ENCODE measurements around the gene LMBR1L.

LMBR1L gene

DNA sequence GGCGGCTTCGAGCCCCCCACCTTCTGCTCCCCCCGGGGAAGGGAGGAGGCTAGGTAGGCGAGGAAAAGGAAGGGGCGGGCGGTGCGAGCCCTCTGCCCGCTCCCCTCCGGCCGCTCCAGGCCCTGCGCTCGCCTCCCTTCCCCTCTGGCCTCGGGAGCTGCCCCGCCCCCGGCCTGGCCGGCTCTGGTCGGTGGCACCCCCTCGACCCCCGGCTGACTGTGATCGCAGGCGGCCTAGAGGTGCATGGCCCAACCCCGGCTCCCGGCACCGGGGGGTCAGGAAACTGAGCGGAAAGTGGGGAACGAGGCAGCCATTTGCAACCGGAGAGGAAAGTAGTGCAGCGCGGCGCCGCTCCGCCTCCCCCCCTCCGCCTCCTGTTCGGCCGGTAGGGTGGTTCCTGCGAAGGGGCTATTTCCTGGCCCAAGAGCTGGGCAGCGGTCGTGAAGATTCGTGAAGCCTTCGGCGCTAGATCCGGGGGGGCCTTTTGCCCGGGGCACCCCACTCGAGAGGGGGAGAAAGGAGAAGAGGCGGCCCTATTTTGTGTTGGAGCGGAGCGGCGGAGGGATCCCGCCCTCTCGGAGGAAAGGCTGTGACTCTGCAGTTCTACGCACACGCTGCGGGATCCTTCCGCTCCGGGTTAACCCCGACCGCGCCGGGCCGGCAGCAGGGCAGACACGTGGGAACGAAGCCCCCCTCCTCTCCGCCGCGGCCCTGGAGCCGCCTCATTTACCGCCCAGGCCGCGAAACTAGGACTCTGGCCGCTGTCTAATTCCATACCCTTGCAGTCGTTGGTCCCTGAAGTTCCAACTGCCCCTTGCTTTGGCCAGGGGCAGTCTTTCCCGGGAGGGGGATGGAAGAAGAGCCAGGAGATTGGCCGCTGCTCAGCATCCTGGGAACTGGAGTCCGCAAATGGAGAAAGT is 50.1 kb downstream of the LMBR1L start, which contains the start of gene KMT2D:
TSS of gene KMT2D (minus strand) at position 558 of the 920 bp plus-strand sequence. CDS start 5,470 bp downstream, outside the sequence.
- ChIA-PET CTCF (interaction anchor here (1.0 to 1.2 kb wide), 2 partner anchors 28 to 70 kb away, joined by 3 read pairs; partner anchors contain the start of gene TUBA1B), POLR2A (interaction anchor here (1.2 to 1.5 kb wide), 2 partner anchors 10 to 70 kb away, joined by 7 read pairs; partner anchors contain the start of genes RHEBL1 and TUBA1B)

DNA sequence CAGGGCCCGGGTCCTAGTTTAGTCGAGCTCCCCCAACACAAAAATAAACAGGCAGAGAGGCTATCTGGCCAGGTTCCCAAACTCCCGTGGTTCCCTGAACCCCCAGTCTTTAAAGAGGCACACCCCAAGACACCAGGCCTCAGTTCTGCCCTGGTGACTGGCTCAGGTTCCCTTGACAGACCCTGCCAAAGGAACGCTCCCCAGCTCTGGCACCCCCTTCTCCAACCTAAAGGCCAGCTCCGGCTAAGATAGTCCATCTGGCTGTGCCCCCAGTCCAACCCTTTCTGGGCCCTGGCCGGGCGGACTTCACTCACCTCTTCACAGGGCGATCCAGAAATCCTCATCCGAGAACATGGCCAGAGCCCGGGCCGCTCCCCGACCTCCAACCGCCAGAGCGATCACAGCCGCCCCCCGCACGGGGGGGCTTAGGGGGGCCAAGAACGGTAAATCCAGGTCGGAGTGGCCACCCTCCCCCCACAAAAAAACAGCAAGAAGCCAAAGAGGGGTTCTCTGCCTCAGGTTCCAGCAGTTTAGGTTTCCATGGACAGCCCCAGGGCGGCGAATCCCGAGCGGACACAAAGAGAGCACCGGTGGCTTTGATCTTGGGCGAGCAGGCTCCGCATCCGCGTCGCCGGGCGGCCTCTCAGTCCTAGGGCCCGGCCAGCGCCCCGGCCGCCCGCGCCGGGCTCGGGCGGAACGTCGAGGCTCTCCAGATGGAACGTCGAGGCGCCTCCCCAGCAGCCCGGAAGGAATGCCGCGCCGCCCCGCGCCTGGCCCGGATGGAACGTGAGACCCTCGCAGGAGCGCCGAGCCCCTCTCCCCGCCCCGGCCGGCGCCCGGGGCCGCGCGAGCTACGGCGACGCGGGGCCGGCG is 51.1 kb downstream of the LMBR1L start:
- TF ChIP-seq TARDBP (IDR thresholded peaks at IDR 0.05) (no peak), SUZ12 (IDR thresholded peaks at IDR 0.05) (no peak), LEF1 (IDR thresholded peaks at IDR 0.05; ENCODE audit: borderline replicate concordance) (no peak), FOXM1 (IDR thresholded peaks at IDR 0.05; ENCODE audit: borderline replicate concordance) (no peak), NFRKB (IDR thresholded peaks at IDR 0.05) (no peak), SP1 (IDR thresholded peaks at IDR 0.05) (no peak)
- CTCF ChIA-PET, result interaction anchor here (1.0 to 1.2 kb wide), 2 partner anchors 29 to 71 kb away, joined by 3 read pairs; partner anchors contain the start of gene TUBA1B
- peak; percentile 34 for DNase-seq (ENCODE audit: extremely low spot score)
- POLR2A ChIA-PET, result interaction anchor here (0.5 to 5.2 kb wide), 5 partner anchors 10 to 176 kb away, joined by 3 to 50 read pairs (median 7); partner anchors contain the start of genes RHEBL1 and TUBA1B

More for the DNA sequence above, 50.1 kb downstream of the LMBR1L start, which contains the start of gene KMT2D:
- peak; percentile 78 for TF ChIP-seq L3MBTL2 (conservative IDR thresholded peaks at IDR 0.05)
- no peak for TF ChIP-seq HDGF (IDR thresholded peaks at IDR 0.05; ENCODE audit: borderline replicate concordance)
- TF ChIP-seq FOXA1 (IDR thresholded peaks at IDR 0.05), result no peak
- TF ChIP-seq LEF1 (IDR thresholded peaks at IDR 0.05; ENCODE audit: borderline replicate concordance), result peak; percentile 84
- TF ChIP-seq FOXK2 (IDR thresholded peaks at IDR 0.05), result no peak
- TF ChIP-seq NFRKB (IDR thresholded peaks at IDR 0.05), result peak; percentile 95
- peak; percentile 69; the same call in 1 of the 2 replicates for TF ChIP-seq CTBP1 (IDR thresholded peaks at IDR 0.05; ENCODE audit: borderline replicate concordance)
- peak; percentile 61 for TF ChIP-seq TARDBP (IDR thresholded peaks at IDR 0.05)
- TF ChIP-seq ARNT (IDR thresholded peaks at IDR 0.05), result peak; percentile 61; the same call in 1 of the 2 replicates
- no peak for TF ChIP-seq SUZ12 (IDR thresholded peaks at IDR 0.05)
- TF ChIP-seq, protein P1, sequence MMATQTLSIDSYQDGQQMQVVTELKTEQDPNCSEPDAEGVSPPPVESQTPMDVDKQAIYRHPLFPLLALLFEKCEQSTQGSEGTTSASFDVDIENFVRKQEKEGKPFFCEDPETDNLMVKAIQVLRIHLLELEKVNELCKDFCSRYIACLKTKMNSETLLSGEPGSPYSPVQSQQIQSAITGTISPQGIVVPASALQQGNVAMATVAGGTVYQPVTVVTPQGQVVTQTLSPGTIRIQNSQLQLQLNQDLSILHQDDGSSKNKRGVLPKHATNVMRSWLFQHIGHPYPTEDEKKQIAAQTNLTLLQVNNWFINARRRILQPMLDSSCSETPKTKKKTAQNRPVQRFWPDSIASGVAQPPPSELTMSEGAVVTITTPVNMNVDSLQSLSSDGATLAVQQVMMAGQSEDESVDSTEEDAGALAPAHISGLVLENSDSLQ (IDR thresholded peaks at IDR 0.05), result no peak
- TF ChIP-seq FOXM1 (IDR thresholded peaks at IDR 0.05; ENCODE audit: borderline replicate concordance), result peak; percentile 84
- TF ChIP-seq ELF4 (IDR thresholded peaks at IDR 0.05), result peak; percentile 29; the same call in 1 of the 2 replicates
- peak; percentile 87 for DNase-seq (ENCODE audit: extremely low spot score)

DNA sequence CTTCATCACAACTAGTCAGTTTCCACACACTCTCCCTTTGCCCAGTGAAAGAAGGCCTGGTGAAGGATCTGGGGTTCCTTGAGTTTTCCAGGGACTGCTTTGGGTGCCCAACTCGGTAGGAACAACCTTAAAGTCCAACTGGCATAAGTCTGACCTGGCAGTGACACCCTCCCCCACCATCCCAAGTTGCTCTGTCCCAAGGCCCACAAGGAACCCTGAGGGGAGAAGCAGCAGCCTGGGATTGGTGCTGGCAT is 51.7 kb downstream of the LMBR1L start:
- DNase-seq (ENCODE audit: extremely low spot score), result no peak
- ChIA-PET CTCF (interaction anchor here (0.8 to 4.0 kb wide), 4 partner anchors 15 to 244 kb away, joined by 3 to 19 read pairs (median 6); no protein-coding TSS in a partner anchor), POLR2A (interaction anchor here (0.5 to 5.2 kb wide), 7 partner anchors 11 to 176 kb away, joined by 3 to 50 read pairs (median 3); partner anchors contain the start of genes ARF3, RHEBL1 and TUBA1B)
- TF ChIP-seq FOXM1 (IDR thresholded peaks at IDR 0.05; ENCODE audit: borderline replicate concordance) (no peak), FOXA1 (IDR thresholded peaks at IDR 0.05) (no peak), SUZ12 (IDR thresholded peaks at IDR 0.05) (no peak), TARDBP (IDR thresholded peaks at IDR 0.05) (no peak), ARNT (IDR thresholded peaks at IDR 0.05) (no peak), BHLHE40 (IDR thresholded peaks at IDR 0.05; ENCODE audit: borderline replicate concordance) (no peak)
- TF ChIP-seq, protein P1 (IDR thresholded peaks at IDR 0.05), result no peak

DNA sequence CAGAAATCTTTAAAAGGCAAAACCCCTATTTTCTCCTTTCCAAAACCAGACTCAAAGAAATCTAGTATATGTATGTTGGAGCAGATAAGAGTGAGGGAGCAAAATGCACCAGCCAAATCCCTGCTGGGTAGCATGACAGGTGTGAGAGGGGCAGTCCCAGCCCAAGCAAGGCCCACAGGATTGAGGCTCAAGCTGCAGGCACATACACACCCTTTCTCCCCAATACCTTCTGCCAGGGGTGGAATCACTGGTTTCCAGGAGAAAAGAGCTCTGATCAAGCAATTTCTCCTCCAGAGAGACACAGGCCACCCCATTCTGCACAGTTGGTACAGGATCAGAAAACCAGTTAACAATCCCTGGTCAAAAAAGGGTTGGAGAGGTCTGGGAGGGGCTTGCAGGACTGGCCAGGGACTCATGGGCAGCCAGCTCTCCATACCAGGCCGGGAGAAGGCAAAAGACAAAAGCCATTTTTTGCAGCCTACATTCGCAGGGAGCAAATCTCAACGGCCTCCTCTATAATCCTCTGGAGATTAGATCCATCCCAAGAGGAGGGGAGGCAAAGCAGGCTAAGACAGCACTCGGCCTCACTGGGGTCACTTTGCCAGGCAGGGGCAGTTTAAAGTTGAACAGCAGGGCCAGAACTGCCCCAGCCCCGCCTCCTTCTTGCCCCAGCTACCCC is 52.1 kb downstream of the LMBR1L start:
- no peak for TF ChIP-seq SP1 (IDR thresholded peaks at IDR 0.05)
- no peak for TF ChIP-seq CTBP1 (IDR thresholded peaks at IDR 0.05; ENCODE audit: borderline replicate concordance)
- no peak for TF ChIP-seq ELF4 (IDR thresholded peaks at IDR 0.05)
- TF ChIP-seq FOXK2 (IDR thresholded peaks at IDR 0.05), result no peak
- TF ChIP-seq ZNF384 (IDR thresholded peaks at IDR 0.05), result no peak
- TF ChIP-seq BHLHE40 (IDR thresholded peaks at IDR 0.05; ENCODE audit: borderline replicate concordance), result no peak
- no peak for TF ChIP-seq FOXM1 (IDR thresholded peaks at IDR 0.05; ENCODE audit: borderline replicate concordance)
- TF ChIP-seq SUZ12 (IDR thresholded peaks at IDR 0.05), result no peak
- no peak for TF ChIP-seq TARDBP (IDR thresholded peaks at IDR 0.05)
- no peak for TF ChIP-seq LEF1 (IDR thresholded peaks at IDR 0.05; ENCODE audit: borderline replicate concordance)
- TF ChIP-seq ARNT (IDR thresholded peaks at IDR 0.05), result no peak
- ChIA-PET CTCF (interaction anchor here (0.8 to 4.0 kb wide), 4 partner anchors 15 to 243 kb away, joined by 3 to 19 read pairs (median 6); no protein-coding TSS in a partner anchor), POLR2A (interaction anchor here (0.8 to 5.2 kb wide), 7 partner anchors 11 to 175 kb away, joined by 3 to 50 read pairs (median 3); partner anchors contain the start of genes ARF3, RHEBL1 and TUBA1B)
- no peak for DNase-seq (ENCODE audit: extremely low spot score)

DNA sequence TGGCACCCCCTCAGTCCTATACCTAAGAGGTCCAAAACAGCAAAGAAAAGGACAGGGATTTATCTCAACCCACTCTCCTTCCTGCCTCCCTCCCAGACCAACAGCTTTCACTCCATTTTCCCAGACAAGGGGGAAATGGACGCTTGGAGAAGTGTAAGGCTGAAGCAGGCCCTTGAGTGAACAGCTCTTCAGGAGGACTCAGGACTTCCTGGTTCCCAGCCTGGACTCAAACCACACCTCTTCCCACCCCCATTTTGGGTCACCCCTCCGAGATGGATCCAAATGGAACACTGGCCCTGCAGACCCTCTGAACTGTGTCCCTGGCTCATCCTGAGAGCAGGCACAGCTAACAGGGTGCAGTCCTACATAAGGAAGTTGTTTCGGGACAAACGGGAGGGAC is 52.8 kb downstream of the LMBR1L start:
- DNase-seq (ENCODE audit: extremely low spot score), result no peak
- POLR2A ChIA-PET, result interaction anchor here (0.8 to 5.2 kb wide), 5 partner anchors 12 to 100 kb away, joined by 3 to 50 read pairs (median 3); partner anchors contain the start of genes ARF3, RHEBL1 and TUBA1B
- TF ChIP-seq, protein P1 (IDR thresholded peaks at IDR 0.05), result no peak
- TF ChIP-seq BHLHE40 (IDR thresholded peaks at IDR 0.05; ENCODE audit: borderline replicate concordance) (no peak), L3MBTL2 (conservative IDR thresholded peaks at IDR 0.05) (no peak), HDGF (IDR thresholded peaks at IDR 0.05; ENCODE audit: borderline replicate concordance) (no peak), SP1 (IDR thresholded peaks at IDR 0.05) (no peak), ZNF384 (IDR thresholded peaks at IDR 0.05) (no peak), ARNT (IDR thresholded peaks at IDR 0.05) (no peak), FOXM1 (IDR thresholded peaks at IDR 0.05; ENCODE audit: borderline replicate concordance) (no peak), NFRKB (IDR thresholded peaks at IDR 0.05) (no peak), LEF1 (IDR thresholded peaks at IDR 0.05; ENCODE audit: borderline replicate concordance) (no peak), TARDBP (IDR thresholded peaks at IDR 0.05) (no peak), FOXA1 (IDR thresholded peaks at IDR 0.05) (no peak), ELF4 (IDR thresholded peaks at IDR 0.05) (no peak), CTBP1 (IDR thresholded peaks at IDR 0.05; ENCODE audit: borderline replicate concordance) (no peak), FOXK2 (IDR thresholded peaks at IDR 0.05) (no peak)
- CTCF ChIA-PET, result interaction anchor here (1.3 to 4.0 kb wide), 3 partner anchors 14 to 52 kb away, joined by 3 to 19 read pairs (median 10); no protein-coding TSS in a partner anchor

All from HEK293T (cell line).